WTC11 (cell line): ENCODE data around the gene GALNT9. TPM values are rescaled to one million over a fixed set of nuclear protein-coding genes. Genes with fewer than 3 reads are reported as not detected.

Experiments used
- ATAC-seq: fragments of 200-7000 bp; cut with Tn5 transposase; 2 replicates; pipeline ENCODE4 v1.10.0; 2021; ENCODE audit warnings: mild to moderate bottlenecking, moderate library complexity
- CTCF ChIA-PET: fragments of 300-600 bp; sonication (Branson Sonifier 250); formaldehyde crosslinking; loops from one replicate; lab custom pipeline; 2021; ENCODE audit warnings: antibody characterized with exemption; lab: Charles Lee
- POLR2A ChIA-PET: fragments of 350-600 bp; sonication (Branson Sonifier 250); formaldehyde crosslinking; loops from one replicate; lab custom pipeline; 2021; ENCODE audit warnings: antibody characterized with exemption; lab: Charles Lee
- DNase-seq: peaks from one replicate; pipeline ENCODE4 v3.0.0; 2021; ENCODE audit warnings: low spot score
- H3K27ac Mint-ChIP-seq: 2 replicates; pipeline ENCODE4 v1.8.0; 2021; ENCODE audit warnings: mixed read lengths
- H3K27me3 Mint-ChIP-seq: 2 replicates; pipeline ENCODE4 v1.8.0; 2021; ENCODE audit warnings: low read depth, mild to moderate bottlenecking, moderate library complexity, mixed read lengths
- H3K36me3 Mint-ChIP-seq: 2 replicates; pipeline ENCODE4 v1.8.0; 2021; ENCODE audit warnings: mixed read lengths
- H3K4me1 Mint-ChIP-seq: 2 replicates; pipeline ENCODE4 v1.8.0; 2022; ENCODE audit warnings: mixed read lengths
- H3K4me3 Mint-ChIP-seq: 2 replicates; pipeline ENCODE4 v1.8.0; 2021; ENCODE audit warnings: mild to moderate bottlenecking, moderate library complexity, mixed read lengths
- H3K9me3 Mint-ChIP-seq: 2 replicates; pipeline ENCODE4 v1.8.0; 2021; ENCODE audit warnings: mixed read lengths
- ATF1 ChIP-seq: sonication (generic); formaldehyde crosslinking; IDR thresholded peaks from 2 replicates; pipeline ENCODE4 v1.8.1; 2023; ENCODE audit warnings: mild to moderate bottlenecking, moderate library complexity, missing genetic modification reagents
- FOXP1 ChIP-seq: sonication (generic); formaldehyde crosslinking; IDR thresholded peaks from 2 replicates; pipeline ENCODE4 v1.8.0; 2022; ENCODE audit warnings: missing genetic modification reagents, mild to moderate bottlenecking, moderate library complexity, borderline replicate concordance
- IRF2 ChIP-seq: sonication (generic); formaldehyde crosslinking; IDR thresholded peaks from 2 replicates; pipeline ENCODE4 v1.8.0; 2022; ENCODE audit warnings: low read depth, missing genetic modification reagents, borderline replicate concordance
- JUN ChIP-seq: sonication (generic); formaldehyde crosslinking; IDR thresholded peaks from 2 replicates; pipeline ENCODE4 v1.8.0; 2023; ENCODE audit warnings: mild to moderate bottlenecking, missing genetic modification reagents
- MYBL2 ChIP-seq: sonication (generic); formaldehyde crosslinking; IDR thresholded peaks from 2 replicates; pipeline ENCODE4 v1.8.1; 2023; ENCODE audit warnings: mild to moderate bottlenecking, moderate library complexity, missing genetic modification reagents
- OVOL2 ChIP-seq: fragments of 250-450 bp; sonication (Bioruptor Pico); IDR thresholded peaks from 2 replicates; pipeline ENCODE4 v1.9.0; 2021; ENCODE audit warnings: mild to moderate bottlenecking, borderline replicate concordance
- ZNF423 ChIP-seq: fragments of 250-450 bp; sonication (Bioruptor Pico); IDR thresholded peaks from 2 replicates; pipeline ENCODE4 v2.1.2; 2022; ENCODE audit warnings: mild to moderate bottlenecking, moderate library complexity
- total RNA-seq: library from RNA; stranded (reverse); gene quantifications from 3 replicates; pipeline ENCODE4 v1.2.3, GENCODE V29; 2021
- TF ChIP-seq, protein P1 (sequence below): sonication (generic); formaldehyde crosslinking; IDR thresholded peaks from 2 replicates; pipeline ENCODE4 v1.8.0; 2023; ENCODE audit warnings: mild to moderate bottlenecking, missing genetic modification reagents
- TF ChIP-seq, protein P2 (sequence below): sonication (generic); formaldehyde crosslinking; IDR thresholded peaks from 2 replicates; pipeline ENCODE4 v1.8.0; 2023; ENCODE audit warnings: missing genetic modification reagents
- TF ChIP-seq, protein P3 (sequence below): sonication (generic); formaldehyde crosslinking; IDR thresholded peaks from 2 replicates; pipeline ENCODE4 v1.8.0; 2023; ENCODE audit warnings: missing genetic modification reagents, mild to moderate bottlenecking, borderline replicate concordance
- TF ChIP-seq, protein P4 (sequence below): sonication (generic); formaldehyde crosslinking; IDR thresholded peaks from 2 replicates; pipeline ENCODE4 v1.8.1; 2022; ENCODE audit warnings: low read depth, mild to moderate bottlenecking, moderate library complexity, missing genetic modification reagents, borderline replicate concordance
- TF ChIP-seq, protein P5 (sequence below): sonication (generic); formaldehyde crosslinking; IDR thresholded peaks from 2 replicates; pipeline ENCODE4 v1.8.1; 2023; ENCODE audit warnings: mild to moderate bottlenecking, missing genetic modification reagents, moderate library complexity
- TF ChIP-seq, protein P6 (sequence below): sonication (generic); formaldehyde crosslinking; IDR thresholded peaks from 2 replicates; pipeline ENCODE4 v1.8.0; 2022; ENCODE audit warnings: missing genetic modification reagents
- TF ChIP-seq, protein P7 (sequence below): fragments of 250-450 bp; sonication (Bioruptor Pico); IDR thresholded peaks from 2 replicates; pipeline ENCODE4 v1.9.0; 2021; ENCODE audit warnings: mild to moderate bottlenecking

GALNT9 gene
- total RNA-seq, 1 experiment from 2014 or later = 0.90 TPM

DNA sequence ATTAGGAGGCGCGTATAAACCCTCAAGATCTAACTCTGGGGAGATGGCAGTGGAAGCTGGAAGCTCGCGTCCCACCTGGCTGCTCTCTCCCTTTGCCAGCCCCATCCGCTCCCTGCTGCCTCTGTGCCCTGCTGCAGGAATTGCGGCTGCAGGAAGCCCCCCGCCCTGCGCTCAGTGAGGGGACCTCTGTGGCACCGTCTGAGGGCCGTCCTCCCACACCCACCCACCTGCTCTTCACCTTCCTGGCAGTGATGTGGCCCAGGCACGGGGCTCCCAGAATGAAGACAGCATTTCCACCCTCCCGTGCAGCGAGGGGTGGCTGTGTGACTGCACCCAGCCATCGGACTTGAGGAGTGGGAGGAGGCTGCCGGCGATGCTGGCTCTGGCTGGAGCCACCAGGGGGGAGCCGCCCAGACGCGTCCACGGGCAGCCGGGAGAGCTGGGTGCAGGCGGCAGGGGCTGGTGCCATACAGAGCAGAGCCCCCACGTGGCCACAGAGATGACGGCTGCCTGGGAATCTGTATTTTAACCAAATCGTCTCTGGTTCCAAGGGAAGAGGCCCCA, 28.3 kb upstream of the GALNT9 start:
- DNase-seq = no peak
- no peak overlapping the region for H3K27ac Mint-ChIP-seq
- H3K4me1 Mint-ChIP-seq = peaks cover 6% of the 10 kb centered on the region
- ChIA-PET POLR2A (no interaction called here), CTCF (interaction anchor here (1.3 kb wide), 1 partner anchor 75 kb away, joined by 3 read pairs; no protein-coding TSS in a partner anchor)
- H3K36me3 Mint-ChIP-seq = peaks cover 4% of the 10 kb centered on the region
- TF ChIP-seq, protein P1, sequence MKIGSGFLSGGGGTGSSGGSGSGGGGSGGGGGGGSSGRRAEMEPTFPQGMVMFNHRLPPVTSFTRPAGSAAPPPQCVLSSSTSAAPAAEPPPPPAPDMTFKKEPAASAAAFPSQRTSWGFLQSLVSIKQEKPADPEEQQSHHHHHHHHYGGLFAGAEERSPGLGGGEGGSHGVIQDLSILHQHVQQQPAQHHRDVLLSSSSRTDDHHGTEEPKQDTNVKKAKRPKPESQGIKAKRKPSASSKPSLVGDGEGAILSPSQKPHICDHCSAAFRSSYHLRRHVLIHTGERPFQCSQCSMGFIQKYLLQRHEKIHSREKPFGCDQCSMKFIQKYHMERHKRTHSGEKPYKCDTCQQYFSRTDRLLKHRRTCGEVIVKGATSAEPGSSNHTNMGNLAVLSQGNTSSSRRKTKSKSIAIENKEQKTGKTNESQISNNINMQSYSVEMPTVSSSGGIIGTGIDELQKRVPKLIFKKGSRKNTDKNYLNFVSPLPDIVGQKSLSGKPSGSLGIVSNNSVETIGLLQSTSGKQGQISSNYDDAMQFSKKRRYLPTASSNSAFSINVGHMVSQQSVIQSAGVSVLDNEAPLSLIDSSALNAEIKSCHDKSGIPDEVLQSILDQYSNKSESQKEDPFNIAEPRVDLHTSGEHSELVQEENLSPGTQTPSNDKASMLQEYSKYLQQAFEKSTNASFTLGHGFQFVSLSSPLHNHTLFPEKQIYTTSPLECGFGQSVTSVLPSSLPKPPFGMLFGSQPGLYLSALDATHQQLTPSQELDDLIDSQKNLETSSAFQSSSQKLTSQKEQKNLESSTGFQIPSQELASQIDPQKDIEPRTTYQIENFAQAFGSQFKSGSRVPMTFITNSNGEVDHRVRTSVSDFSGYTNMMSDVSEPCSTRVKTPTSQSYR (CRISPR knock-in tag) = no peak
- TF ChIP-seq, protein P2, sequence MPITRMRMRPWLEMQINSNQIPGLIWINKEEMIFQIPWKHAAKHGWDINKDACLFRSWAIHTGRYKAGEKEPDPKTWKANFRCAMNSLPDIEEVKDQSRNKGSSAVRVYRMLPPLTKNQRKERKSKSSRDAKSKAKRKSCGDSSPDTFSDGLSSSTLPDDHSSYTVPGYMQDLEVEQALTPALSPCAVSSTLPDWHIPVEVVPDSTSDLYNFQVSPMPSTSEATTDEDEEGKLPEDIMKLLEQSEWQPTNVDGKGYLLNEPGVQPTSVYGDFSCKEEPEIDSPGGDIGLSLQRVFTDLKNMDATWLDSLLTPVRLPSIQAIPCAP (CRISPR knock-in tag) = no peak
- TF ChIP-seq, protein P3, sequence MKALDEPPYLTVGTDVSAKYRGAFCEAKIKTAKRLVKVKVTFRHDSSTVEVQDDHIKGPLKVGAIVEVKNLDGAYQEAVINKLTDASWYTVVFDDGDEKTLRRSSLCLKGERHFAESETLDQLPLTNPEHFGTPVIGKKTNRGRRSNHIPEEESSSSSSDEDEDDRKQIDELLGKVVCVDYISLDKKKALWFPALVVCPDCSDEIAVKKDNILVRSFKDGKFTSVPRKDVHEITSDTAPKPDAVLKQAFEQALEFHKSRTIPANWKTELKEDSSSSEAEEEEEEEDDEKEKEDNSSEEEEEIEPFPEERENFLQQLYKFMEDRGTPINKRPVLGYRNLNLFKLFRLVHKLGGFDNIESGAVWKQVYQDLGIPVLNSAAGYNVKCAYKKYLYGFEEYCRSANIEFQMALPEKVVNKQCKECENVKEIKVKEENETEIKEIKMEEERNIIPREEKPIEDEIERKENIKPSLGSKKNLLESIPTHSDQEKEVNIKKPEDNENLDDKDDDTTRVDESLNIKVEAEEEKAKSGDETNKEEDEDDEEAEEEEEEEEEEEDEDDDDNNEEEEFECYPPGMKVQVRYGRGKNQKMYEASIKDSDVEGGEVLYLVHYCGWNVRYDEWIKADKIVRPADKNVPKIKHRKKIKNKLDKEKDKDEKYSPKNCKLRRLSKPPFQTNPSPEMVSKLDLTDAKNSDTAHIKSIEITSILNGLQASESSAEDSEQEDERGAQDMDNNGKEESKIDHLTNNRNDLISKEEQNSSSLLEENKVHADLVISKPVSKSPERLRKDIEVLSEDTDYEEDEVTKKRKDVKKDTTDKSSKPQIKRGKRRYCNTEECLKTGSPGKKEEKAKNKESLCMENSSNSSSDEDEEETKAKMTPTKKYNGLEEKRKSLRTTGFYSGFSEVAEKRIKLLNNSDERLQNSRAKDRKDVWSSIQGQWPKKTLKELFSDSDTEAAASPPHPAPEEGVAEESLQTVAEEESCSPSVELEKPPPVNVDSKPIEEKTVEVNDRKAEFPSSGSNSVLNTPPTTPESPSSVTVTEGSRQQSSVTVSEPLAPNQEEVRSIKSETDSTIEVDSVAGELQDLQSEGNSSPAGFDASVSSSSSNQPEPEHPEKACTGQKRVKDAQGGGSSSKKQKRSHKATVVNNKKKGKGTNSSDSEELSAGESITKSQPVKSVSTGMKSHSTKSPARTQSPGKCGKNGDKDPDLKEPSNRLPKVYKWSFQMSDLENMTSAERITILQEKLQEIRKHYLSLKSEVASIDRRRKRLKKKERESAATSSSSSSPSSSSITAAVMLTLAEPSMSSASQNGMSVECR (CRISPR knock-in tag) = no peak
- TF ChIP-seq ATF1 (no peak), IRF2 (CRISPR knock-in tag) (no peak), MYBL2 (no peak), JUN (no peak)
- TF ChIP-seq, protein P4, sequence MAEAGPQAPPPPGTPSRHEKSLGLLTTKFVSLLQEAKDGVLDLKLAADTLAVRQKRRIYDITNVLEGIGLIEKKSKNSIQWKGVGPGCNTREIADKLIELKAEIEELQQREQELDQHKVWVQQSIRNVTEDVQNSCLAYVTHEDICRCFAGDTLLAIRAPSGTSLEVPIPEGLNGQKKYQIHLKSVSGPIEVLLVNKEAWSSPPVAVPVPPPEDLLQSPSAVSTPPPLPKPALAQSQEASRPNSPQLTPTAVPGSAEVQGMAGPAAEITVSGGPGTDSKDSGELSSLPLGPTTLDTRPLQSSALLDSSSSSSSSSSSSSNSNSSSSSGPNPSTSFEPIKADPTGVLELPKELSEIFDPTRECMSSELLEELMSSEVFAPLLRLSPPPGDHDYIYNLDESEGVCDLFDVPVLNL (CRISPR knock-in tag) = no peak
- TF ChIP-seq, protein P5, sequence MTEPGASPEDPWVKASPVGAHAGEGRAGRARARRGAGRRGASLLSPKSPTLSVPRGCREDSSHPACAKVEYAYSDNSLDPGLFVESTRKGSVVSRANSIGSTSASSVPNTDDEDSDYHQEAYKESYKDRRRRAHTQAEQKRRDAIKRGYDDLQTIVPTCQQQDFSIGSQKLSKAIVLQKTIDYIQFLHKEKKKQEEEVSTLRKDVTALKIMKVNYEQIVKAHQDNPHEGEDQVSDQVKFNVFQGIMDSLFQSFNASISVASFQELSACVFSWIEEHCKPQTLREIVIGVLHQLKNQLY (CRISPR knock-in tag) = no peak
- peaks cover 5% of the 10 kb centered on the region; the same call in 1 of the 2 replicates for H3K9me3 Mint-ChIP-seq
- peaks cover 33% of the 10 kb centered on the region for H3K27me3 Mint-ChIP-seq
- no peak for ATAC-seq
- H3K4me3 Mint-ChIP-seq = no peak overlapping the region

DNA sequence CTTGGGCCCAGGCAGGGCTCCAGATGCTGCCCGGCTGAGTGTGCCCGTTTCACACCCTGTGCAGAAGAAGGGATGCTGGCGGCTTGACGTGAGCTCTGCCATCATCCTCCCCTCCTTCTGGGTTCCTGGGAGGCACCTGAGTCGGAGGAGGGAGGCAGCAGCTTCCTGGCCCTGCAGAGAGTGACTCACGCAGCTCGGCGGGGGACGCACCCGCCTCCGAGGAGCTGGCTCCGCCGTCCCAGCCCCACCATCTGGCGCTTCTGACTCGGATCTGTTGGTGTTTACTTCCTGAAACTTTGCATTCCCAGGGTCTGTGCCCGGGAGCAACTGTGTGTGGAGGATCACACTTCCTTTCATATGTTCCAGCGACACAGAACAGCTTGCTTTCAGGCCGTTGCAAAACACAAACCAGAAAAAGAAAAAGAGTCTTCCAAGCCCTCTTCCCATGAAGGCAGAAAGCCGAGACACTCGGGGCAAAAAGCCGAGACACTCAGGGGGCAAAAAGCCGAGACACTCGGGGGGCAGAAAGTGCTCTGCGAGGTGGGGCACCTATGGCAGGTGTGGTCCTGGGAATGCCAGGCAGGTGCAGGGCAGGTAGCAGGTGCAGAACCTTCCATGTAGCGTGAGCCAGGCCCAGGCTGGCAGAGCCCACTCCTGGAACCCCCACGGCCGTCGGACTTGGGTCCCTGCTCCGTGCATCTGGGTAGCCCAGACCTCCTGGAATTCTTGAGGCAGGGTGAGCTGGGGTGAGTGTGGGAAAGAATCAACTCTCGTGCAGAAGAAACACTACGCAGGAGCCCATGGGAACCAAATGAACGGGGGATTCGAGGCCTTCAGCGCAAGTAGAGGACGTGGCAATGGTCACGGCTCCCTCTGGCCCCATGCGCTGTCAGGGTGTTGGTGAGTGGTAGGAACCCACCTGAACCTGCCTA, 27.6 kb upstream of the GALNT9 start:
- Mint-ChIP-seq H3K27ac (no peak overlapping the region), H3K36me3 (peaks cover 4% of the 10 kb centered on the region), H3K4me3 (no peak overlapping the region), H3K27me3 (peaks cover 37% of the 10 kb centered on the region), H3K9me3 (peaks cover 5% of the 10 kb centered on the region; the same call in 1 of the 2 replicates), H3K4me1 (peaks cover 6% of the 10 kb centered on the region)
- no peak for DNase-seq
- peak; percentile 57 for ATAC-seq
- ChIA-PET CTCF (interaction anchor here (0.7 to 1.3 kb wide), 4 partner anchors 13 to 74 kb away, joined by 3 to 7 read pairs (median 3); no protein-coding TSS in a partner anchor), POLR2A (no interaction called here)
- TF ChIP-seq, protein P6, sequence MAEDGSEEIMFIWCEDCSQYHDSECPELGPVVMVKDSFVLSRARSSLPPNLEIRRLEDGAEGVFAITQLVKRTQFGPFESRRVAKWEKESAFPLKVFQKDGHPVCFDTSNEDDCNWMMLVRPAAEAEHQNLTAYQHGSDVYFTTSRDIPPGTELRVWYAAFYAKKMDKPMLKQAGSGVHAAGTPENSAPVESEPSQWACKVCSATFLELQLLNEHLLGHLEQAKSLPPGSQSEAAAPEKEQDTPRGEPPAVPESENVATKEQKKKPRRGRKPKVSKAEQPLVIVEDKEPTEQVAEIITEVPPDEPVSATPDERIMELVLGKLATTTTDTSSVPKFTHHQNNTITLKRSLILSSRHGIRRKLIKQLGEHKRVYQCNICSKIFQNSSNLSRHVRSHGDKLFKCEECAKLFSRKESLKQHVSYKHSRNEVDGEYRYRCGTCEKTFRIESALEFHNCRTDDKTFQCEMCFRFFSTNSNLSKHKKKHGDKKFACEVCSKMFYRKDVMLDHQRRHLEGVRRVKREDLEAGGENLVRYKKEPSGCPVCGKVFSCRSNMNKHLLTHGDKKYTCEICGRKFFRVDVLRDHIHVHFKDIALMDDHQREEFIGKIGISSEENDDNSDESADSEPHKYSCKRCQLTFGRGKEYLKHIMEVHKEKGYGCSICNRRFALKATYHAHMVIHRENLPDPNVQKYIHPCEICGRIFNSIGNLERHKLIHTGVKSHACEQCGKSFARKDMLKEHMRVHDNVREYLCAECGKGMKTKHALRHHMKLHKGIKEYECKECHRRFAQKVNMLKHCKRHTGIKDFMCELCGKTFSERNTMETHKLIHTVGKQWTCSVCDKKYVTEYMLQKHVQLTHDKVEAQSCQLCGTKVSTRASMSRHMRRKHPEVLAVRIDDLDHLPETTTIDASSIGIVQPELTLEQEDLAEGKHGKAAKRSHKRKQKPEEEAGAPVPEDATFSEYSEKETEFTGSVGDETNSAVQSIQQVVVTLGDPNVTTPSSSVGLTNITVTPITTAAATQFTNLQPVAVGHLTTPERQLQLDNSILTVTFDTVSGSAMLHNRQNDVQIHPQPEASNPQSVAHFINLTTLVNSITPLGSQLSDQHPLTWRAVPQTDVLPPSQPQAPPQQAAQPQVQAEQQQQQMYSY (CRISPR knock-in tag) = no peak
- TF ChIP-seq IRF2 (CRISPR knock-in tag) = no peak
- no peak for TF ChIP-seq OVOL2 (CRISPR knock-in tag)
- no peak for TF ChIP-seq FOXP1 (CRISPR knock-in tag)
- TF ChIP-seq, protein P7, sequence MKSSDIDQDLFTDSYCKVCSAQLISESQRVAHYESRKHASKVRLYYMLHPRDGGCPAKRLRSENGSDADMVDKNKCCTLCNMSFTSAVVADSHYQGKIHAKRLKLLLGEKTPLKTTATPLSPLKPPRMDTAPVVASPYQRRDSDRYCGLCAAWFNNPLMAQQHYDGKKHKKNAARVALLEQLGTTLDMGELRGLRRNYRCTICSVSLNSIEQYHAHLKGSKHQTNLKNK (CRISPR knock-in tag) = no peak
- TF ChIP-seq ATF1 = no peak
- peak; percentile 4; the same call in 1 of the 2 replicates for TF ChIP-seq ZNF423 (CRISPR knock-in tag)
